ENCODE data around the gene LRP11. TPM values are rescaled to one million over a fixed set of nuclear protein-coding genes. Genes with fewer than 3 reads are reported as not detected.

Gene LRP11
- total and polyA plus RNA-seq, 4 donors = 18.0 to 39.3 (median 33.9) TPM

GRCh38 chr6:149823013-149823412 lies 41.1 kb downstream of the LRP11 start:
- Histone ChIP-seq H3K27ac (ENCODE audit: low read depth, low read length) (no peak overlapping the region), H3K4me3 (ENCODE audit: low read depth, low read length) (no peak overlapping the region), H3K9me3 (ENCODE audit: control insufficient read depth, insufficient read depth, low read length) (no peaks in the 10 kb centered on the region), H3K4me1 (ENCODE audit: control insufficient read depth, insufficient read depth, low read length) (no peaks in the 10 kb centered on the region), H3K36me3 (ENCODE audit: control insufficient read depth, insufficient read depth, low read length) (peaks cover 16% of the 10 kb centered on the region), H3K27me3 (ENCODE audit: control insufficient read depth, insufficient read depth, low read length) (no peaks in the 10 kb centered on the region)
- WGBS (ENCODE audit: insufficient coverage) = 81% methylated on average over 4 of the region's 4 CpGs
- no peak for DNase-seq (ENCODE audit: low read depth in 4 of 6, low spot score in 6 of 6)

GRCh38 chr6:149821492-149821891 lies 42.7 kb downstream of the LRP11 start:
- Histone ChIP-seq H3K9me3 (ENCODE audit: control insufficient read depth, insufficient read depth, low read length) (no peaks in the 10 kb centered on the region), H3K4me1 (ENCODE audit: control insufficient read depth, insufficient read depth, low read length) (no peaks in the 10 kb centered on the region), H3K27ac (ENCODE audit: low read depth, low read length) (no peak overlapping the region), H3K4me3 (ENCODE audit: low read depth, low read length) (no peak overlapping the region), H3K36me3 (ENCODE audit: control insufficient read depth, insufficient read depth, low read length) (peaks cover 19% of the 10 kb centered on the region), H3K27me3 (ENCODE audit: control insufficient read depth, insufficient read depth, low read length) (no peaks in the 10 kb centered on the region)
- no peak for DNase-seq (ENCODE audit: low read depth in 4 of 6, low spot score in 6 of 6)
- WGBS (ENCODE audit: insufficient coverage) = 100% methylated on average over 1 of the region's 1 CpG

DNA sequence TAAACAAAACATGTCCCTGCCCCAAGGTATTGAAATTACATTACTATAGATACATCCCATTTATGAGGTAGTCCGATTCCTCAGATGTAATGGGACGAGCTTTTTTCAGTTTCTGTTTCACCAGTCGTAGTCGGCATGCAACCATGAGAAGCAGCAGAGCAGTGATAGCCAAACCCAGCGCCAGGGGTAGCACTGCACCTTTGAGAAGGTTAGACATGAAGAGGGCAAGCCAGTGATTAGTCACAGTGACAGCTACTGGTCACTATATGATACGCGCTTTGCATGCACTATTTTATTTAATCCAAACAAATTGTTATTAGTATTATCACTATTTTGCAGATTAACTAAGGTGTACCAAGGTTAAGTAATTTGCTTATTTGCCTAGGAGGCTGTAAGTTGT lies 43.7 kb downstream of the LRP11 start:
- no peaks in the 10 kb centered on the region for H3K27me3 ChIP-seq (ENCODE audit: control insufficient read depth, insufficient read depth, low read length)
- peaks cover 13% of the 10 kb centered on the region for H3K36me3 ChIP-seq (ENCODE audit: control insufficient read depth, insufficient read depth, low read length)
- no peak overlapping the region for H3K4me3 ChIP-seq (ENCODE audit: low read depth, low read length)
- no peak for DNase-seq (ENCODE audit: low read depth in 4 of 6, low spot score in 6 of 6)
- no peaks in the 10 kb centered on the region for H3K4me1 ChIP-seq (ENCODE audit: control insufficient read depth, insufficient read depth, low read length)
- no peaks in the 10 kb centered on the region for H3K9me3 ChIP-seq (ENCODE audit: control insufficient read depth, insufficient read depth, low read length)
- no peak overlapping the region for H3K27ac ChIP-seq (ENCODE audit: low read depth, low read length)
- 95% methylated on average over 4 of the region's 7 CpGs for WGBS (ENCODE audit: insufficient coverage)

- Histone ChIP-seq H3K9me3 (ENCODE audit: control insufficient read depth, insufficient read depth, low read length) (no peaks in the 10 kb centered on the region), H3K4me3 (ENCODE audit: low read depth, low read length) (no peak overlapping the region), H3K4me1 (ENCODE audit: control insufficient read depth, insufficient read depth, low read length) (no peaks in the 10 kb centered on the region), H3K27me3 (ENCODE audit: control insufficient read depth, insufficient read depth, low read length) (no peaks in the 10 kb centered on the region), H3K27ac (ENCODE audit: low read depth, low read length) (no peak overlapping the region), H3K36me3 (ENCODE audit: control insufficient read depth, insufficient read depth, low read length) (peaks cover 6% of the 10 kb centered on the region)
- no peak for DNase-seq (ENCODE audit: low read depth in 4 of 6, low spot score in 6 of 6)
- WGBS (ENCODE audit: insufficient coverage) = no CpG with 5 or more reads among the region's 4 CpGs
Observed at GRCh38 chr6:149815788-149816187, 48.4 kb downstream of the LRP11 start.

DNA sequence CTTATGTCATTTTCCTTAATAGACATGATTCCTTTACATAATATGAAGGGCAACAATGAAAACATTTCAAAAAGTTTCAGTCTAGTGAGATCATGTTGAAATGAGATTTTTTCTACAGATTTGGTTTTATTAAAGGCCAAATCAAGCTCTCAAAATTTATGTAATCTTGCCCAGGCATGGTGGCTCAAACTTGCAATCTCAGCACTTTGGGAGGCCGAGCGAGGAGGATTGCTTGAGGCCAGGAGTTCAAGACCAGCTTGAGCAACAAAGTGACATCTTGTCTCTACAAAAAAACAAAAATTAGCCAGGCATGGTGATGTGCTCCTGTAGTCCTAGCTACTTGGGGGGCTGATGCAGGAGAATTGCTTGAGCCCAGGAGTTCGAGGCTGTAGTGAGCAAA lies 50.8 kb downstream of the LRP11 start:
- WGBS (ENCODE audit: insufficient coverage) = 93% methylated on average over 3 of the region's 3 CpGs

GRCh38 chr6:149809798-149810197 lies 54.4 kb downstream of the LRP11 start:
- H3K36me3 ChIP-seq (ENCODE audit: control insufficient read depth, insufficient read depth, low read length) = peaks cover 14% of the 10 kb centered on the region
- H3K27me3 ChIP-seq (ENCODE audit: control insufficient read depth, insufficient read depth, low read length) = no peaks in the 10 kb centered on the region
- WGBS (ENCODE audit: insufficient coverage) = no CpG with 5 or more reads among the region's 2 CpGs
- no peak overlapping the region for H3K27ac ChIP-seq (ENCODE audit: low read depth, low read length)
- no peak for DNase-seq (ENCODE audit: low read depth in 4 of 6, low spot score in 6 of 6)
- no peaks in the 10 kb centered on the region for H3K9me3 ChIP-seq (ENCODE audit: control insufficient read depth, insufficient read depth, low read length)
- H3K4me3 ChIP-seq (ENCODE audit: low read depth, low read length) = no peak overlapping the region
- H3K4me1 ChIP-seq (ENCODE audit: control insufficient read depth, insufficient read depth, low read length) = no peaks in the 10 kb centered on the region

More for the DNA sequence above, 50.8 kb downstream of the LRP11 start:
- DNase-seq (ENCODE audit: low read depth in 4 of 6, low spot score in 6 of 6) = no peak
- no peaks in the 10 kb centered on the region for H3K27me3 ChIP-seq (ENCODE audit: control insufficient read depth, insufficient read depth, low read length)
- H3K4me3 ChIP-seq (ENCODE audit: low read depth, low read length) = no peak overlapping the region
- no peaks in the 10 kb centered on the region for H3K4me1 ChIP-seq (ENCODE audit: control insufficient read depth, insufficient read depth, low read length)
- no peaks in the 10 kb centered on the region for H3K9me3 ChIP-seq (ENCODE audit: control insufficient read depth, insufficient read depth, low read length)
- H3K27ac ChIP-seq (ENCODE audit: low read depth, low read length) = no peak overlapping the region
- H3K36me3 ChIP-seq (ENCODE audit: control insufficient read depth, insufficient read depth, low read length) = peaks cover 6% of the 10 kb centered on the region

GRCh38 chr6:149806127-149806526 lies 58.0 kb downstream of the LRP11 start:
- H3K36me3 ChIP-seq (ENCODE audit: control insufficient read depth, insufficient read depth, low read length) = peaks cover 21% of the 10 kb centered on the region
- 92% methylated on average over 3 of the region's 4 CpGs for WGBS (ENCODE audit: insufficient coverage)
- DNase-seq (ENCODE audit: low read depth in 4 of 6, low spot score in 6 of 6) = no peak

GRCh38 chr6:149783551-149783950 lies 80.6 kb downstream of the LRP11 start:
- no peak for DNase-seq (ENCODE audit: low read depth in 4 of 6, low spot score in 6 of 6)
- H3K4me3 ChIP-seq (ENCODE audit: low read depth, low read length) = no peak overlapping the region
- no peaks in the 10 kb centered on the region for H3K9me3 ChIP-seq (ENCODE audit: control insufficient read depth, insufficient read depth, low read length)
- H3K36me3 ChIP-seq (ENCODE audit: control insufficient read depth, insufficient read depth, low read length) = peaks cover 11% of the 10 kb centered on the region
- H3K27me3 ChIP-seq (ENCODE audit: control insufficient read depth, insufficient read depth, low read length) = no peaks in the 10 kb centered on the region
- H3K4me1 ChIP-seq (ENCODE audit: control insufficient read depth, insufficient read depth, low read length) = no peaks in the 10 kb centered on the region
- no peak overlapping the region for H3K27ac ChIP-seq (ENCODE audit: low read depth, low read length)
- WGBS (ENCODE audit: insufficient coverage) = 100% methylated on average over 1 of the region's 3 CpGs

More at GRCh38 chr6:149806127-149806526, 58.0 kb downstream of the LRP11 start:
- no peak overlapping the region for H3K4me3 ChIP-seq (ENCODE audit: low read depth, low read length)
- no peak overlapping the region for H3K27ac ChIP-seq (ENCODE audit: low read depth, low read length)
- no peaks in the 10 kb centered on the region for H3K9me3 ChIP-seq (ENCODE audit: control insufficient read depth, insufficient read depth, low read length)
- no peaks in the 10 kb centered on the region for H3K4me1 ChIP-seq (ENCODE audit: control insufficient read depth, insufficient read depth, low read length)
- H3K27me3 ChIP-seq (ENCODE audit: control insufficient read depth, insufficient read depth, low read length) = no peaks in the 10 kb centered on the region

- H3K4me1 ChIP-seq (ENCODE audit: control insufficient read depth, insufficient read depth, low read length) = no peaks in the 10 kb centered on the region
- no peak overlapping the region for H3K4me3 ChIP-seq (ENCODE audit: low read depth, low read length)
- no peak for DNase-seq (ENCODE audit: low read depth in 4 of 6, low spot score in 6 of 6)
- H3K9me3 ChIP-seq (ENCODE audit: control insufficient read depth, insufficient read depth, low read length) = no peaks in the 10 kb centered on the region
- no peaks in the 10 kb centered on the region for H3K27me3 ChIP-seq (ENCODE audit: control insufficient read depth, insufficient read depth, low read length)
- H3K27ac ChIP-seq (ENCODE audit: low read depth, low read length) = no peak overlapping the region
- peaks cover 15% of the 10 kb centered on the region for H3K36me3 ChIP-seq (ENCODE audit: control insufficient read depth, insufficient read depth, low read length)
- 100% methylated on average over 1 of the region's 2 CpGs for WGBS (ENCODE audit: insufficient coverage)
Observed at GRCh38 chr6:149782337-149782736, 81.8 kb downstream of the LRP11 start.

GRCh38 chr6:149781715-149782114 lies 82.4 kb downstream of the LRP11 start:
- peaks cover 15% of the 10 kb centered on the region for H3K36me3 ChIP-seq (ENCODE audit: control insufficient read depth, insufficient read depth, low read length)
- no peak for DNase-seq (ENCODE audit: low read depth in 4 of 6, low spot score in 6 of 6)

More at GRCh38 chr6:149781715-149782114, 82.4 kb downstream of the LRP11 start:
- H3K27me3 ChIP-seq (ENCODE audit: control insufficient read depth, insufficient read depth, low read length) = no peaks in the 10 kb centered on the region
- H3K4me1 ChIP-seq (ENCODE audit: control insufficient read depth, insufficient read depth, low read length) = no peaks in the 10 kb centered on the region
- H3K9me3 ChIP-seq (ENCODE audit: control insufficient read depth, insufficient read depth, low read length) = no peaks in the 10 kb centered on the region
- no peak overlapping the region for H3K27ac ChIP-seq (ENCODE audit: low read depth, low read length)
- no peak overlapping the region for H3K4me3 ChIP-seq (ENCODE audit: low read depth, low read length)

Data from spinal cord (tissue), 10 donors.